HG03521 (cell line): ENCODE measurements around the gene PPIL6.
A peak's percentile ranks its signal among the peaks of the same experiment; 100 is the strongest.

ENCODE experiments used
- ATAC-seq: cut with Tn5 transposase; IDR thresholded peaks from one replicate; pipeline ENCODE4 v1.9.1; 2021; ENCODE audit warnings: mild to moderate bottlenecking, moderate library complexity; ENCODE audit not compliant: unreplicated experiment

PPIL6 gene

DNA sequence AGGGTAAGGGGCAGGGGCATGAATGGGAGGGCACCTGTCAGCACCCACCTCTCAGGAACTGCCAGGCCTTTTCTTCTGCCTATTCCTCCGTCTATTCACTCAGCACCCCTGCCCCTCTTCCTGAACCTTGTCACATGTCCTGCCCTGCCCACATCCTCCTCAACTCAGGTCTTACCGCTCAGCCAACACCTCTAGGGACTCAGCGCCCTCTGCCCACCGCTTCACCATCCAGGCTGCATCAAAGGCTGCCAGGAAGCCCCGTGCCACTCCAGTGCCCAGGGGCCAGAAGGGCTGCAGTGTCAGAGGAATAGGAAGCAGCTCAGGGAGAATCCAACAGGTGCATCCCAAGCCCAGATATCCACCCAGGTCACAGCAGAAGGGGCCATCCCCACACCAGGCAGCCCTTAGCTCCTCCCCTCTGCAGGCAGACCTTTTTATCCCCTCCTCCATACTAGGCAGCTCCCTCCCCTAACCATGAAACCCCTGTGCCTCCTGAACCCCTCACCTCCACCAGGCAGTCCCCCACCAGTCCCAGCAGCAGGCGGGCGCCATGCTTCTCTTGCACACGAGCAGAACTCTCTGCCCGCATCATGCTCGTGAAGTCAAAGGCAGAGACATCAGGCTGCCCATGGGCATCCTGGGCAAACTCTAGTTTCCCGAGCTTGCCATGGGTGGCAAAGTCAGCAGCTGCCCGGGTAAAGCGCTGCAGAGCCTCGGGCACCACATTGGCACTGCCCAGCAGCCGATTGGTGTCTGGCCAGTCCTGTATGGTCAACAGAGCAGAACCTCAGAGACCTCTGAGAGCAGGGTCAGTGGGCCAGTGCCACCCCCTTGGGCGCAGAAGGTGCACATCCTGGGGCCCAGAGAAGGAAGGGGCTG is 9.6 kb upstream of the PPIL6 start:
- no peak for ATAC-seq

DNA sequence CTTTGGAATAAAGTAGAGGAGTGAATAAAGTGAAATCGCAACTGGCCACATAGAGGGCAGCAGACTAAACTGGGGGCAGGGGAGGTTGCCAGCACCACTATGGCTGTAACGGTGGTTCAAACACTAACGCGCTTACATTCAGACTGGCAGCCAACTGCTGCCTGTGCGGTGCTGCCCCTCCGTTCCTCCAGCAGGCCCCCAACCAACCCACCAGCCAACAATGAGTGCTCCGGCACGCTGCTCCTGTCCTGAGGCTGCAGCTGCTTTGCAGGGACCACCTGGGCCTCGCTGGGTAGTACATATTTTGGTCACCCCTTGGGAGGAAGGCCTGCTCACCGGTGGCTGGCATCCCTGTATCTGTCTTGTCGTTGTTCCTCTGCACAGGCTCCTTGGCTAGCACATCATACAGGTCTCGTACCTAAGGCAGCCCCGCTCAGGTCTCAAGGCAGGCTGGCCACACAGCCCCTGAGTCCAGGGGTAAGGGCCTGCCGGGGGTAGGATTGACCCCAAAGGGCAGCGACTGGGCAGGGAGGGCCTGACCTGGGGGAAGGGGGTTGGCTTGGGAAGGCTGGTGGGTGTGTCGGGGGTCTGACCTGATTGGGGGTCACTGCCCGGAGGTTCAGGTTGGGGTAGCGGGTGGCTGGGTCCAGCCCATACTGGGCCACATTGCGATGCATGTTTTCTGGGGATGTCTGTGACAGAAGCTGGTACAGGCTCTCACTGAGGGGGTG is 8.8 kb upstream of the PPIL6 start:
- no peak for ATAC-seq

DNA sequence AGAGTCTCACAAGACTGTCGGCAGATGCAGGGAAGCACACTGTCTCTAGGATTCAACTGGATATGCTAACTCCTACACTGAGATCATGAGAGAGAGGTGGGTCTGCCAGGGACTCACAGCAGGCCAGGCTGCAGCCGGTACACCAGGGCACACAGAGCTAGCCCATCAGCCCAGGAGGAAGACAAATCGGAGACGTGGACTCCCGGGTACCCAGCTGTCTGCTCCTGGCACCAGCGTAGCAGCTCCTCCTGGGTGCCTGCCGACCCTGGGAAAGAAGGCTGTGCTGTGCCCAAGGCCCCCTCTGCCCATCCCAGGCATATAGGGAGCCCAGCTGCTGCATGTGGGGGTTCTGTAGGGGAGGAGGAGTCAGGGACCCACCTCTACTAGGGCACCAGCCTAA is 8.2 kb upstream of the PPIL6 start:
- ATAC-seq = no peak

DNA sequence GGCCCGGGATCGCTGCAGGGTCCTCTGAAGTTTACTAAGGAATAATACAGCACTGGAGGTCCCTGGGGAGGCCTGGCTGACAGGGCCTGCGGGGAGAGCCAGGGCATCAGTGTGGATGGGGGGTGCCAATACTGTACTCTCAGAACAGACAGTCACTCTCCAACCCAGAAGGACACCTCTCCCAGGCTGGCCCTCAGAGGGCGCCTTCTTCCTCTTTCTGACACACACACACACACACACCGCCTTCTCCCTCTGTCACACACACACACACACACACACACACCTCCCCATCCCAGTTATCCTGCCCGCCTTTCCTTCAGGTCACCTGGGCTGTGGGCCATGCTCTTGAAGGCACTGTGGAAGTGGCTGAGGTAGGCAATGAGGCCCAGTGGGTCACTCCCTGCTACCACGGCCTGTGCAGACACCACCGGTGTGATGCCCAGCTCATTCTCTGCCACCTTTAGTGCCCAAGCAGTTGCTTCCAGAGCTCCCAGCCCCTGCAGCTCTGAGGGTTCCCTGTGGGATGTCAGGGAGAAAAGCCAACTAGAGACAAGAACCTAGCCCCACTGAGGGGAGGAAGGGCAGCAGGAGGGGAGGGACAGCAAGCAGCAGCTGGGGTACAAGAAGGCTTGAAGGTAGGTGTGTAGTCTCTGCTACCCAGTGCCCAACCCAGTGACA is 7.6 kb upstream of the PPIL6 start:
- no peak for ATAC-seq

GRCh38 chr6:109447087-109447486 is 6.7 kb upstream of the PPIL6 start:
- no peak for ATAC-seq

- no peak for ATAC-seq
Measured at GRCh38 chr6:109446541-109446940, 6.1 kb upstream of the PPIL6 start.

DNA sequence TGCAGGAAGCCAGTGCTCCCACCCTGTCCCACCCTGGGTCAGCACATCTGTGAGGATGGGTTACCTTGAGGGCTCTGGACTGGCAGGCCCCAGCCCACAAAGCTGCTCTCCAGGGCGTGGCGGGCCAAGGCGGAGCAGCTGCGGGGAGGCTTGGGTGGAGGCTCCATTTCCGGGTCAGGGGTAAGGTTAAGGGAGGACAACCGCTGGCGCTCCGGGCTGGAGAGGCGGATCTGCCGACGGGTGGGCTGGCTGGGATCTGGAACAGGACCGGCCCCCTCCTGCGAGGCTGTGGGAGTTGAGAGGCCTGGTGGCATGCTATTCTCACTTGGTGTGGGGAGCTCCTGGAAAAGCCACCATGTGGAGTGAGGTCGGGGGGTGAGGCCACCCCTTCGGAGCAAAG is 5.6 kb upstream of the PPIL6 start:
- ATAC-seq = no peak

DNA sequence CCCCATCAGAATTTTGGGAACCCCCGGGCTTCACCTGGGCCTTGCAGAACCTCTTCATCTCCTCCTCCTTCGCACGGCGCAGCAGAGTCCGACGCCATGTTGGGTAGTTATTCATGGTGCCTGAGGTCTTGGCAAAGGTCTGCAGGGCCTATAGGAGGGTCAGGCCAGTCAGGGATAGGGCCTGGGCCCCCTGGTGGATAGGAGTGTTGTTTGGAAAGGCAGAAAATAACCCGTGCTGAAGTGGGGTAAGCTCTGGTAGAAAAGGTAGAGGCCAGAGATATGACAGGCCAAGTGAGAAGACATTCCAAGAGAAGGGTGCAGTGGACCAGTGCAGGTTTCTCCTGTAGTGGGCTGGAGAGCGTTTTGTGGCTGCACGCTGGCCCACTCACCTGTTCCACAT is 5.0 kb upstream of the PPIL6 start:
- no peak for ATAC-seq

GRCh38 chr6:109443425-109443950 is 3.1 kb upstream of the PPIL6 start:
- ATAC-seq = no peak

DNA sequence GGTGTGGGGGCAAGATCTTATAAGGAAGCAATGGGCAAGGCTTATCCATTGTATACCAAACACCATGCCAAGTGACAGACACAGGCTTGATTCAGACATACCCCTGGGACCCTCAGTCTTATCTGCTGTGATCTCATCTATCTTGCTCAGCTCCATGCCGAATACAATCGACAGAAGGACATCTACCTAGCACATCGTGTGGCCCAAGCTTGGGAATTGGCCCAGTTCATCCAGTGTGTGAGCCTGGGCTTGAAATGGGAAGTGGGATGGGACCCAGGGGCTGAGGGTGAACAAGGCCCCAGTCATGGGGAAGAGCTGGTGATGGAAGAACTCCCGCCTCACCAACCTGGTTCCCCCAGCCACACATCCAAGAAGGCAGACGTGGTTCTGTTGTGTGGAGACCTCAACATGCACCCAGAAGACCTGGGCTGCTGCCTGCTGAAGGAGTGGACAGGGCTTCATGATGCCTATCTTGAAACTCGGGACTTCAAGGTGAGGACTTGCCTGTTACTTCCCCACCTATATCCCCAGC is 2.0 kb upstream of the PPIL6 start:
- no peak for ATAC-seq

DNA sequence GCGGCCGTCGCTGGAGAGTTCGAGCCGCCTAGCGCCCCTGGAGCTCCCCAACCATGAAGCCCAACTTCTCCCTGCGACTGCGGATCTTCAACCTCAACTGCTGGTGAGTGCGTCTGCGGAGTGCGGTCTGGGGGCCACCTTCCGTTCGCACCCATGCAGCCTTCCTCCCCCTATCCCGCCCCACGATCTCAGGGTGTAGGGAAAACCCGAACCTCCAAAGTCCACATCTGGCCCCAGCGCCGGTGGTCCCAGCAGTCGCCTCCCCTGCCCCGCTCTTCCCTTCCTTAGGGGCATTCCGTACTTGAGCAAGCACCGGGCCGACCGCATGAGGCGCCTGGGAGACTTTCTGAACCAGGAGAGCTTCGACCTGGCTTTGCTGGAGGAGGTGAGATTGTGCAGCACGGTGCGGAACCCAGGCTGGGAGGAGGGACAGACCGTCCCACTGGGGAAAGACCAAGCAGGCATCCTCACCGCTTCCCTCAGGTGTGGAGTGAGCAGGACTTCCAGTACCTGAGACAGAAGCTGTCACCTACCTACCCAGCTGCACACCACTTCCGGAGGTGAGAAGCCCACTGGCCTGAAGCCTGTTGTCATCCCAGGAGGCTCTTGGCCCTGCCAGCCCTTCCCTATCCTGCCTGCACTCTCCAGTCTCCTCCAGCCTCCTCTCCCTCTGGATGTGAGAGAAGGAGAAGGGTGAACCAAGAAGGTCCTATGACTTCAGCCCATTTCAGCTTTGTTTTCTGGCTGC is 815 bp upstream of the PPIL6 start:
- peak; percentile 4 for ATAC-seq

DNA sequence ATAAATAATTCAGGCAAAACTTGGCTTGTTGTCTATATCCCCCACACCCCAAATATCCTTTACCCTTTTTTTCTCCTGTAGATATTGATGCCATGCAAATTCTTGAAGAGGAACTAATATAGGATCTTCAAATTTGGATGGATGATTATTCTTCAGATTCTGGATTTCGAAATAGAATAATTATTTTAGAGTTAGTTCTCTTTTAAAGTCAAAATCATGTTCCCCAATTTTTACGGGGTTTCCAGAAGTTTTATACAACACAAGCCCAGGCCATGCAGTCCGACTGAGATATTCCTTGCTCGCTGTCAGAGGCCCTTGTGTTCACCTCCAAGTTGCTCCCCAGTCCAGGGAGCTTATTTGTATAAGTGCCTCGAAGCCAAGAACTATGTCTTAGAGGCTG is 4.4 kb downstream of the PPIL6 start:
- no peak for ATAC-seq

DNA sequence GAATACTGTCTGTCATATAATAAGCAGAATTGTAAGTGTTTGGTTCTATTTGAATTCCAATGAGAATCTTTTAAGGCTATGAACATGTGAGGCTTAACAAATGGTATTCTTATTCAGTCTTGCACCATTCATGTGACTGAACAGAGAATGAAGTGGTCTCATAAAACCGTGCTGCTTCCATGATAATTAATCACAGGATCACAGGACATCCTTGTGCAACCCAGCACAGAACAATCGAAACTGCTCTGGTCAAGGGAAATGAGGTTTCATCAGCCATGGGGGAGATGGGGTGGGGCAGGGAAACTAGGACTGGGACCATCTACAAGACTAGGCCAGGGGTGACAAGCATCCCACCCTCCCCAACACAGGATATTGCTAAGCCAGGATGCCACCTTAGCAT is 6.0 kb downstream of the PPIL6 start:
- no peak for ATAC-seq

- ATAC-seq = no peak
Measured at GRCh38 chr6:109429496-109429895, 10.9 kb downstream of the PPIL6 start.

- no peak for ATAC-seq
Measured at GRCh38 chr6:109428889-109429477, 11.4 kb downstream of the PPIL6 start.

DNA sequence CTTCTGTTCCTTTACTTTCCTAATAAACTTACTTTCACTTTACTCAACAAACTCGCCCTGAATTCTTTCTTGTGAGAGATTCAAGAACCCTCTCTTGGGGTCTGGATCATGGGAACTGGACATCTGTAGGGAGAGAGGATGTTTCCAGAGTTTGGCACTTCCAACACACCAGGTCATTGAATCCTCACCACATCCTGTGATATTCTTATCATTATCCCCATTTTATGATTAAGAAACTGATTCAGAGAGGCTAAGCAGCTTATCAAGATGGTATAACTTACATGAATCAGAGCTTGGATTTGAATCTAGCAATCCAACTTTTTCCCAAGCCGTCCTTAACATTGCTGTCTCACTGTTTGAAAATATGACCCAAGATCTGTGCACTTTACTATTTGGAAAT is 15.5 kb downstream of the PPIL6 start:
- no peak for ATAC-seq

- ATAC-seq = no peak
Measured at GRCh38 chr6:109421184-109421583, 19.2 kb downstream of the PPIL6 start.

DNA sequence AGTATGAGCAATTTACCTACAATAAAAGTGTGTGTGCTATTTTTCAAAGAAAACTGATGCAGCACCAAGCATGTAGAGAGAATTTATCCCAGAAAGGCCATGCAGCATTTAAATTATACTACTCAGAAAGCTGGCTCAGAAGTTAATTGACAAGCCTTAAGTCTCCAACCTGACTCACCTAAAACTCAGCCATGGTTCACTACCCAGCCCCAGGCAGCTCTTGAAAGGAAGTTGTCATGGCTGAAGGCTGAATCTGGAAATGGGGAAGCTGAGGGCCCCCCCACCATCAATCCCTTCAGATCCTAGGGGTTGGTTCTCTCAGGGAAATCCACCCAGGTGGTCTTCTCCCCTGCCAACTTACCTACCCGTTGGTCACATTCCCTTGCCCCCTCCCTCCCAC is 19.7 kb downstream of the PPIL6 start:
- ATAC-seq = no peak

DNA sequence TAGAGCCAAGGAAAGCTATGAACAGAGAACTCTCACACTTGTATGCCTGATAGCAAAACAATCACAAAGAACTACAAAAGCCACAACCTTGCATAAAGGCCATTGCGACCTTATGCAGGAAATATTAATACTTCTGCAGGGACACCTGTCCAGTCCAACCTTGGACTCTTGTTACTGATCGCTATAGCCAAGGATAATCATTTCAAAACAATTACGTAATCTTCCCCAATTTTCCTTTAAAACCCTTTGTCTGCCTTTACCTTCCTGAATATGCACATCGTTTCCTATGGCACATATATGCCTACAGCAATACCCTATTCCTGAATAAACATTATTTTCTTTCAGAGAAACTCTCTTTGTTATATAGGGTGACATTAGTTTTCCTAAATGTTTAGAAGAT is 22.8 kb downstream of the PPIL6 start:
- no peak for ATAC-seq

DNA sequence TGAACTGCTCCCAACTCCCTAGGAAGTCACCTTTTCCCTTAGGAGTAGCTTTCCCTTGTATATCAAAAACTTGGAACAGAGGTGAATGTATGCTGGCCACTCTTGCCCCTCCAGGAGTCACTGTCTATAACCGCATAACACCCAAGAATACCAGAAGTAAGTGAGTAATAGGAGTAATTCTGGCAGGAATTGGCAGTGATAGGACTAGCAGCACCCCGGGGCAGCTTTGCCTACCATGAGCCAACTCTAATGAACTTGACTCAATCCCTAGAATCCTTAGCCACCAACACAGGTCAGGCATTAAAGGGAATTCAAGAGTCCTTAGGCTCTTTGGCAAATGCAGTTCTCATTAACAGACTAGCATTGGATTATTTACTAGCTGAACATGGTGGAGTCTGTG is 29.4 kb downstream of the PPIL6 start:
- ATAC-seq = no peak
